Measurements from ENCODE around the gene NEU2. TPM values are rescaled to one million over a fixed set of nuclear protein-coding genes. Genes with fewer than 3 reads are reported as not detected.

Gene NEU2
- total and polyA plus RNA-seq, 2 of the 13 experiments (the other 11 are each of a cell fraction or from before 2014, with no cell fraction given) = not detected

DNA sequence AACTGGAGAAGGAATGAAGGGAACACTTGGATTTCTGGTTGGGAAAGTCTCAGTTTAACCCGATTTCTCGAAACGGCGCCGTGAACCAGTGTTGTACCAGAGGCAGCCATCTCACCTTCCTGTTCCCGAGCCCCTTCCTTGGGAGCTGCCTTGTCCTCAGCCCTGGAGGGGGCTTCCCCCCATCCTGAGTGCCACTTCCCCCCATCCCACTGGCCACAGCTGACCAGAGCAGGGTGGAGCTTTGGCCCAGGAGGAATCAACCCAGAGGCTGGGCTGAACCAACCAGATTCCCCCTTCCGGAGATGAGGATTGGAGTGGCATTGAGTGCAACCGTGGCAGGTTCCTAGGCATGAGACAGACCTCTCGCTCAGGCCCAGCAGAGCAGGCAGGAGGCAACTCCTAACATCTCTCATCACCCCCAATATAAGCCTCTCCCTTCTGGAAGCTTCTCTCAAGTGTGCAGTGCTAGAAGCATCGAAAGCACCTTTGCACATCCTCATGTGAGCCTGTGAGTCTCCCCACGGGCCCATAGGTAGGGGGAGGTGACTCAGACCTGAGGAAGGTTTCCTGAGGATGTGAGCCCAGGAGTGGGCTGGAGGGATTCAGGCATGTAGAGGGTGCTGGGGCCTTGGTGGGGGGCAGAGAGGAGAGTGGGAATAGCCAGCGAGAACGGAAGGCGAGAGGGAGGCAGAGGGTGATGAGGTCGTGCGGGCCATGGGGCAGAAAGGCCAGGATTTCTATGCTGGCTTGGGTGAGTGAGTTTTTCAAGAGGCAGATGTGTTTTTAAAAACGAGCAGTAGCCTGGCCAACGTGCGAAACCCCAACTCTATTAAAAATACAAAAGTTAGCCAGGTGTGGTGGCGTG, 31.4 kb upstream of the NEU2 start:
- no peak for FAIRE-seq
- ATAC-seq = no peak
- WGBS (ENCODE audit: low lambda C conversion rate) = 94% methylated on average over 20 of the region's 20 CpGs
- ChIA-PET CTCF (ENCODE audit: low intra/inter-chr PET ratio, low total read pairs) (no interaction called here), POLR2A (interaction anchor here (2.5 kb wide), 1 partner anchor 12 kb away, joined by 9 read pairs; the partner anchor contains the start of gene NGEF)
- DNase-seq (ENCODE audit: low spot score) = no peak
- no peak overlapping the region for H2AFZ ChIP-seq (ENCODE audit: low read length)
- H3K36me3 ChIP-seq (replicated peaks in 1 of 2; ENCODE audit: control insufficient read depth in 1 of 2, insufficient read depth in 2 of 2, low read length in 2 of 2) = no peaks in the 10 kb centered on the region
- no peak overlapping the region for H3K4me3 ChIP-seq (replicated peaks in 1 of 3; ENCODE audit: insufficient read depth in 1 of 3, low read depth in 2 of 3, low read length in 3 of 3)
- intact Hi-C loops (cut with micrococcal nuclease; ENCODE audit: unreplicated experiment) (no loop called here), in situ Hi-C loops (cut with HindIII; ENCODE audit: extremely low pct_ligation_motif_present, low pct_unique_long_range_greater_than_20kb) (no loop called here)
- no peaks in the 10 kb centered on the region for H4K20me1 ChIP-seq (ENCODE audit: insufficient read depth, low read length)
- BruUV-seq (replicated peaks) = no TSS peak
- H3K4me1 ChIP-seq (ENCODE audit: insufficient read depth, low read length) = no peaks in the 10 kb centered on the region
- no peak overlapping the region for H3K9ac ChIP-seq (ENCODE audit: insufficient read depth, low read depth, low read length)
- H3K79me2 ChIP-seq (ENCODE audit: insufficient read depth, low read length) = no peaks in the 10 kb centered on the region
- H3K4me2 ChIP-seq (ENCODE audit: low read depth, low read length) = no peak overlapping the region
- H3K27ac ChIP-seq (ENCODE audit: extremely low read length, insufficient read depth, low read length) = no peak overlapping the region
- H3K27me3 ChIP-seq (ENCODE audit: control insufficient read depth in 1 of 2, insufficient read depth in 2 of 2, low read length in 2 of 2) = no peaks in the 10 kb centered on the region
- no peaks in the 10 kb centered on the region for H3K9me3 ChIP-seq (ENCODE audit: low read length)
- TF ChIP-seq ZSCAN21 (CRISPR knock-in tag; IDR thresholded peaks at IDR 0.05; ENCODE audit: borderline replicate concordance) (no peak), ZNF333 (CRISPR knock-in tag; IDR thresholded peaks at IDR 0.05; ENCODE audit: borderline replicate concordance) (no peak), ZNF34 (CRISPR knock-in tag; IDR thresholded peaks at IDR 0.05; ENCODE audit: borderline replicate concordance) (no peak), SMARCE1 (IDR thresholded peaks at IDR 0.05; ENCODE audit: borderline replicate concordance) (no peak), YY1 (IDR thresholded peaks at IDR 0.05; ENCODE audit: insufficient read depth, insufficient replicate concordance, low read depth, low read length) (no peak), SP1 (IDR thresholded peaks at IDR 0.05) (no peak), SP1 (CRISPR knock-in tag; IDR thresholded peaks at IDR 0.05) (no peak)
- TF ChIP-seq, protein P1, sequence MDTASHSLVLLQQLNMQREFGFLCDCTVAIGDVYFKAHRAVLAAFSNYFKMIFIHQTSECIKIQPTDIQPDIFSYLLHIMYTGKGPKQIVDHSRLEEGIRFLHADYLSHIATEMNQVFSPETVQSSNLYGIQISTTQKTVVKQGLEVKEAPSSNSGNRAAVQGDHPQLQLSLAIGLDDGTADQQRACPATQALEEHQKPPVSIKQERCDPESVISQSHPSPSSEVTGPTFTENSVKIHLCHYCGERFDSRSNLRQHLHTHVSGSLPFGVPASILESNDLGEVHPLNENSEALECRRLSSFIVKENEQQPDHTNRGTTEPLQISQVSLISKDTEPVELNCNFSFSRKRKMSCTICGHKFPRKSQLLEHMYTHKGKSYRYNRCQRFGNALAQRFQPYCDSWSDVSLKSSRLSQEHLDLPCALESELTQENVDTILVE (CRISPR knock-in tag; IDR thresholded peaks at IDR 0.05) = no peak
- TF ChIP-seq, protein P2, sequence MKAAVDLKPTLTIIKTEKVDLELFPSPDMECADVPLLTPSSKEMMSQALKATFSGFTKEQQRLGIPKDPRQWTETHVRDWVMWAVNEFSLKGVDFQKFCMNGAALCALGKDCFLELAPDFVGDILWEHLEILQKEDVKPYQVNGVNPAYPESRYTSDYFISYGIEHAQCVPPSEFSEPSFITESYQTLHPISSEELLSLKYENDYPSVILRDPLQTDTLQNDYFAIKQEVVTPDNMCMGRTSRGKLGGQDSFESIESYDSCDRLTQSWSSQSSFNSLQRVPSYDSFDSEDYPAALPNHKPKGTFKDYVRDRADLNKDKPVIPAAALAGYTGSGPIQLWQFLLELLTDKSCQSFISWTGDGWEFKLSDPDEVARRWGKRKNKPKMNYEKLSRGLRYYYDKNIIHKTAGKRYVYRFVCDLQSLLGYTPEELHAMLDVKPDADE (CRISPR knock-in tag; IDR thresholded peaks at IDR 0.05) = no peak
- TF ChIP-seq, protein P3, sequence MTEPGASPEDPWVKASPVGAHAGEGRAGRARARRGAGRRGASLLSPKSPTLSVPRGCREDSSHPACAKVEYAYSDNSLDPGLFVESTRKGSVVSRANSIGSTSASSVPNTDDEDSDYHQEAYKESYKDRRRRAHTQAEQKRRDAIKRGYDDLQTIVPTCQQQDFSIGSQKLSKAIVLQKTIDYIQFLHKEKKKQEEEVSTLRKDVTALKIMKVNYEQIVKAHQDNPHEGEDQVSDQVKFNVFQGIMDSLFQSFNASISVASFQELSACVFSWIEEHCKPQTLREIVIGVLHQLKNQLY (CRISPR knock-in tag; IDR thresholded peaks at IDR 0.05) = no peak
- TF ChIP-seq, protein P4, sequence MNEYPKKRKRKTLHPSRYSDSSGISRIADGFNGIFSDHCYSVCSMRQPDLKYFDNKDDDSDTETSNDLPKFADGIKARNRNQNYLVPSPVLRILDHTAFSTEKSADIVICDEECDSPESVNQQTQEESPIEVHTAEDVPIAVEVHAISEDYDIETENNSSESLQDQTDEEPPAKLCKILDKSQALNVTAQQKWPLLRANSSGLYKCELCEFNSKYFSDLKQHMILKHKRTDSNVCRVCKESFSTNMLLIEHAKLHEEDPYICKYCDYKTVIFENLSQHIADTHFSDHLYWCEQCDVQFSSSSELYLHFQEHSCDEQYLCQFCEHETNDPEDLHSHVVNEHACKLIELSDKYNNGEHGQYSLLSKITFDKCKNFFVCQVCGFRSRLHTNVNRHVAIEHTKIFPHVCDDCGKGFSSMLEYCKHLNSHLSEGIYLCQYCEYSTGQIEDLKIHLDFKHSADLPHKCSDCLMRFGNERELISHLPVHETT (CRISPR knock-in tag; conservative IDR thresholded peaks at IDR 0.05) = no peak

All from HepG2 (cell line).